Measurements from ENCODE around the gene RIMBP2. TPM values are rescaled to one million over a fixed set of nuclear protein-coding genes. Genes with fewer than 3 reads are reported as not detected.

Gene RIMBP2
- total RNA-seq, 1 experiment from 2014 or later = not detected

DNA sequence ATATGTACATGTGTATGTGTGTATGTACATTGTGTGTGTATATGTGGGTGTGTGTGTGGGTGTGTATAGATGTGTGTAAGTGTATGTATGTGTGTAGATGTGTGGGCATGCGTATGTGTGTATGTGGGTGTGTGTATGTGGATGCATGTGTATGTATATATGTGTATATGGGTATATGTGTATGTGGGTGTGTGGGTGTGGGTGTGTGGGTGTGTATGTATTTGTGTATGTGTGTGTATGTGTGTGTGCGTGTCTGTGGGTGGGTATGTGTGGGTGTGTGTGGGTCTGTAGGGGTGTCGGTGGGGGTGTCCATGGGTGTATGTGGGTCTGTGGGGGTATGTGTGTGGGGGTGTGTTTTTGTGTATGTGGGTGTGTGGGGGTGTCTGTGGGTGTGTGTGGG is 276.8 kb downstream of the RIMBP2 start:
- peaks cover 21% of the 10 kb centered on the region for H3K9me3 Mint-ChIP-seq (ENCODE audit: unreplicated experiment)
- no peak for DNase-seq (ENCODE audit: unreplicated experiment)
- no peaks in the 10 kb centered on the region for H3K27me3 Mint-ChIP-seq (ENCODE audit: insufficient read depth, unreplicated experiment)
- intact Hi-C loops (cut with micrococcal nuclease) = no loop called here
- no peaks in the 10 kb centered on the region for H3K4me1 Mint-ChIP-seq (ENCODE audit: insufficient read depth, unreplicated experiment)
- no TSS peak for BruUV-seq (replicated peaks)
- TF ChIP-seq, protein P1, sequence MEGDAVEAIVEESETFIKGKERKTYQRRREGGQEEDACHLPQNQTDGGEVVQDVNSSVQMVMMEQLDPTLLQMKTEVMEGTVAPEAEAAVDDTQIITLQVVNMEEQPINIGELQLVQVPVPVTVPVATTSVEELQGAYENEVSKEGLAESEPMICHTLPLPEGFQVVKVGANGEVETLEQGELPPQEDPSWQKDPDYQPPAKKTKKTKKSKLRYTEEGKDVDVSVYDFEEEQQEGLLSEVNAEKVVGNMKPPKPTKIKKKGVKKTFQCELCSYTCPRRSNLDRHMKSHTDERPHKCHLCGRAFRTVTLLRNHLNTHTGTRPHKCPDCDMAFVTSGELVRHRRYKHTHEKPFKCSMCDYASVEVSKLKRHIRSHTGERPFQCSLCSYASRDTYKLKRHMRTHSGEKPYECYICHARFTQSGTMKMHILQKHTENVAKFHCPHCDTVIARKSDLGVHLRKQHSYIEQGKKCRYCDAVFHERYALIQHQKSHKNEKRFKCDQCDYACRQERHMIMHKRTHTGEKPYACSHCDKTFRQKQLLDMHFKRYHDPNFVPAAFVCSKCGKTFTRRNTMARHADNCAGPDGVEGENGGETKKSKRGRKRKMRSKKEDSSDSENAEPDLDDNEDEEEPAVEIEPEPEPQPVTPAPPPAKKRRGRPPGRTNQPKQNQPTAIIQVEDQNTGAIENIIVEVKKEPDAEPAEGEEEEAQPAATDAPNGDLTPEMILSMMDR (IDR thresholded peaks at IDR 0.05; ENCODE audit: unreplicated experiment) = no peak
- no peaks in the 10 kb centered on the region for H3K36me3 Mint-ChIP-seq (ENCODE audit: insufficient read depth, unreplicated experiment)
- ChIA-PET CTCF (no interaction called here), POLR2A (no interaction called here)
- H3K27ac Mint-ChIP-seq (ENCODE audit: low read depth, unreplicated experiment) = no peak overlapping the region
- no peak overlapping the region for H3K4me3 Mint-ChIP-seq (ENCODE audit: unreplicated experiment)

DNA sequence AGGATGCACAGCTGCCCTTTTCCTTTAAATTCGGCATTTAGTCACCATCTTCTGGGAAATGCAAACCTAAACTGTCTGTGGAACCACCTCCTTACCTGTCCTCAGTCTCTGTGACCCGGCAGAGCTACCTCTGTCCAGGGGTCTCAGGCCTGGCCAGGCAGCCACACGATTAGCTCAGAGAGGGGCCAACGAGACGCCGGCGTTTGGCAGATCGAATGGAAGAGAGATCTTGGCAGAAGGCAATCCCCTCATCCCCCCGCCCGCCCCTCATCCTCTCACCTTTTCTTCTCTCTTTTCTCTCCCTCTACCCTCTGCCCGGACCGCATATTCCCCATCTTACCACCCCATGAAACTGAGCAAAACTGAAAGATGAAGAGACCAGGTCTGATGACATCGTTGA is 277.4 kb downstream of the RIMBP2 start:
- DNase-seq (ENCODE audit: unreplicated experiment) = no peak
- CTCF ChIA-PET = no interaction called here
- H3K27me3 Mint-ChIP-seq (ENCODE audit: insufficient read depth, unreplicated experiment) = no peaks in the 10 kb centered on the region

DNA sequence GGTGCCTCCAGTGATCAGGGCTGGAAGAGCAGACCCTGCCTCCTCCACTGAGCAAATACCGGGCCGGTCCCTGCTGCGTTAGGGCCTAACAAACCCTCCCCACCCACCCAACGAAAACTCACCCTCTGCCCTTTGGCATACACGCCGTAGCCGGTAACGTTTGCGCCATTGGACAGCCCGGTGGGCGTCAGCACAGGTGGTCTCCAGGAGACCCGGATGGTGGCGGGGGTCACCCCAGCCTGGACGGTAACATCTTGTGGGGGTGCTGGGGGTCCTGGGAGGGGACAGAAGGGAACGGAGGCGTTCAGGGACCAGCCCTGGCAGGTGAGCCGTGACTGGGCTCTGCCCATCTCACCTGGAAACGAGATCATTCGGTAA is 277.9 kb downstream of the RIMBP2 start:
- no TSS peak for BruUV-seq (replicated peaks)

More for the DNA sequence above, 277.4 kb downstream of the RIMBP2 start:
- Mint-ChIP-seq H3K27ac (ENCODE audit: low read depth, unreplicated experiment) (no peak overlapping the region), H3K4me1 (ENCODE audit: insufficient read depth, unreplicated experiment) (no peaks in the 10 kb centered on the region), H3K4me3 (ENCODE audit: unreplicated experiment) (no peak overlapping the region), H3K9me3 (ENCODE audit: unreplicated experiment) (peaks cover 21% of the 10 kb centered on the region), H3K36me3 (ENCODE audit: insufficient read depth, unreplicated experiment) (no peaks in the 10 kb centered on the region)
- TF ChIP-seq, protein P1 (IDR thresholded peaks at IDR 0.05; ENCODE audit: unreplicated experiment) = no peak
- intact Hi-C loops (cut with micrococcal nuclease) = no loop called here
- no TSS peak for BruUV-seq (replicated peaks)
- POLR2A ChIA-PET = no interaction called here

DNA sequence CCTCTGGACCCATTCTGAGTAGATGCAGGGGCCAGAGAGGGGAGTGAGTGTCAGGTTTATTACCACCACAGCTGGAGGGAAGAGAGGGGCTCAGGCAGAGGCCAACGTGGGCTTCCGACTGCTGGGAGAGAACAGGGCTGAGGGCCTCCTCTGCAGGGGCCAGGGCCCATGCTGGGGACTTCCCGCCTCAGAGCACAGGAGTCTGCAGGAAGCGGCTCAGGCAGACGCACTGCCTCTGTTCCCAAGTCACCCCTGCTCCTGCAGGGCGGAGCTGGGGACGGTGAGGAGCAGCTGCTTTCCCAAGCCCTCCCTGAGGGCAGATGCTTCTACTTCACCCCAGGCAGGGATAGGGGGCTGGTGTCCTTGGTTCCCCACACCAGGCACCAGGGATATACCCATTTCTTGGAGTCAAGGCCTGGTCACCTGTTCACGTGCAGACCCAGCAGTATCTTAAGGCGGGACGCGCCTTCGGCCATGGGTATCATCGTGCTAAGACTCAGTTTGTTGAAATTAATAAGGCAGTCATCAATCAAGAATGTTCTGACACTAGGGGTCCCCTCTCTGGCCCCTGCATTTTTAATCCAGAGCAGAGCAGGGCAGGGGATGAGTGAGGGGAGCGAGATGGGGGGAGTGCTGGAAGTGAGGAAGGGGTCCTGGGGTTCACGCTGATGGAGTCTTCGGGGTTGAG is 278.4 kb downstream of the RIMBP2 start:
- intact Hi-C loops (cut with micrococcal nuclease) = no loop called here
- BruUV-seq (replicated peaks) = no TSS peak
- no peaks in the 10 kb centered on the region for H3K27me3 Mint-ChIP-seq (ENCODE audit: insufficient read depth, unreplicated experiment)
- no peak overlapping the region for H3K4me3 Mint-ChIP-seq (ENCODE audit: unreplicated experiment)
- ChIA-PET CTCF (no interaction called here), POLR2A (no interaction called here)
- H3K36me3 Mint-ChIP-seq (ENCODE audit: insufficient read depth, unreplicated experiment) = no peaks in the 10 kb centered on the region
- H3K9me3 Mint-ChIP-seq (ENCODE audit: unreplicated experiment) = peaks cover 21% of the 10 kb centered on the region
- DNase-seq (ENCODE audit: unreplicated experiment) = no peak
- no peak overlapping the region for H3K27ac Mint-ChIP-seq (ENCODE audit: low read depth, unreplicated experiment)
- no peaks in the 10 kb centered on the region for H3K4me1 Mint-ChIP-seq (ENCODE audit: insufficient read depth, unreplicated experiment)
- TF ChIP-seq, protein P1 (IDR thresholded peaks at IDR 0.05; ENCODE audit: unreplicated experiment) = no peak

More for the DNA sequence above, 277.9 kb downstream of the RIMBP2 start:
- intact Hi-C loops (cut with micrococcal nuclease) = no loop called here
- POLR2A ChIA-PET = no interaction called here
- TF ChIP-seq, protein P1 (IDR thresholded peaks at IDR 0.05; ENCODE audit: unreplicated experiment) = no peak
- CTCF ChIA-PET = no interaction called here
- Mint-ChIP-seq H3K4me1 (ENCODE audit: insufficient read depth, unreplicated experiment) (no peaks in the 10 kb centered on the region), H3K9me3 (ENCODE audit: unreplicated experiment) (peaks cover 21% of the 10 kb centered on the region), H3K27ac (ENCODE audit: low read depth, unreplicated experiment) (no peak overlapping the region), H3K4me3 (ENCODE audit: unreplicated experiment) (no peak overlapping the region), H3K27me3 (ENCODE audit: insufficient read depth, unreplicated experiment) (no peaks in the 10 kb centered on the region), H3K36me3 (ENCODE audit: insufficient read depth, unreplicated experiment) (no peaks in the 10 kb centered on the region)
- DNase-seq (ENCODE audit: unreplicated experiment) = no peak

Measured in MCF 10A (cell line).